Measurements from ENCODE around the gene OXCT2.

Gene OXCT2

GRCh38 chr1:39729842-39730241 lies 41.3 kb downstream of the OXCT2 start:
- in situ Hi-C loops (cut with HindIII; ENCODE audit: low sequenced_read_pairs), result no loop called here
- DNase-seq (ENCODE audit: low read depth, low spot score), result no peak

GRCh38 chr1:39729030-39729429 lies 42.1 kb downstream of the OXCT2 start:
- no peak overlapping the region for H3K4me3 ChIP-seq (ENCODE audit: low read depth, low read length)
- TF ChIP-seq CTCF (IDR thresholded peaks at IDR 0.05; ENCODE audit: low read depth, low read length), result no peak
- DNase-seq (ENCODE audit: low read depth, low spot score), result no peak
- in situ Hi-C loops (cut with HindIII; ENCODE audit: low sequenced_read_pairs), result no loop called here

More at GRCh38 chr1:39729842-39730241, 41.3 kb downstream of the OXCT2 start:
- TF ChIP-seq CTCF (IDR thresholded peaks at IDR 0.05; ENCODE audit: low read depth, low read length), result no peak
- no peak overlapping the region for H3K4me3 ChIP-seq (ENCODE audit: low read depth, low read length)

- in situ Hi-C loops (cut with HindIII; ENCODE audit: low sequenced_read_pairs), result no loop called here
- no peak for DNase-seq (ENCODE audit: low read depth, low spot score)
- TF ChIP-seq CTCF (IDR thresholded peaks at IDR 0.05; ENCODE audit: low read depth, low read length), result no peak
- no peak overlapping the region for H3K4me3 ChIP-seq (ENCODE audit: low read depth, low read length)
Observed at GRCh38 chr1:39727932-39728317, 43.2 kb downstream of the OXCT2 start.

GRCh38 chr1:39727221-39727931 lies 43.8 kb downstream of the OXCT2 start:
- TF ChIP-seq CTCF (IDR thresholded peaks at IDR 0.05; ENCODE audit: low read depth, low read length), result no peak
- in situ Hi-C loops (cut with HindIII; ENCODE audit: low sequenced_read_pairs), result no loop called here
- DNase-seq (ENCODE audit: low read depth, low spot score), result no peak
- H3K4me3 ChIP-seq (ENCODE audit: low read depth, low read length), result no peak overlapping the region

GRCh38 chr1:39726600-39726999 lies 44.5 kb downstream of the OXCT2 start:
- no peak overlapping the region for H3K4me3 ChIP-seq (ENCODE audit: low read depth, low read length)
- in situ Hi-C loops (cut with HindIII; ENCODE audit: low sequenced_read_pairs), result no loop called here
- no peak for DNase-seq (ENCODE audit: low read depth, low spot score)
- no peak for TF ChIP-seq CTCF (IDR thresholded peaks at IDR 0.05; ENCODE audit: low read depth, low read length)

- no peak for TF ChIP-seq CTCF (IDR thresholded peaks at IDR 0.05; ENCODE audit: low read depth, low read length)
- H3K4me3 ChIP-seq (ENCODE audit: low read depth, low read length), result no peak overlapping the region
- no peak for DNase-seq (ENCODE audit: low read depth, low spot score)
- in situ Hi-C loops (cut with HindIII; ENCODE audit: low sequenced_read_pairs), result no loop called here
Observed at GRCh38 chr1:39722495-39722894, 48.7 kb downstream of the OXCT2 start.

Measured in astrocyte of the spinal cord (primary cell).